Natural killer cell (primary cell): ENCODE results near the gene PRICKLE2. TPM values are rescaled to one million over a fixed set of nuclear protein-coding genes. Genes with fewer than 3 reads are reported as not detected.

Source experiments
- ATAC-seq, 3 donors: fragments of 150-1000 bp in 2 of 3; fragments of 200-7000 bp in 1 of 3; cut with Tn5 transposase; 1 replicate in 1 of 3; 2 replicates in 2 of 3; pipeline ENCODE4 v1.10.0; 2021; ENCODE audit warnings: mild to moderate bottlenecking in 2 of 3, moderate library complexity in 2 of 3
- DNase-seq, 2 donors: peaks; one replicate each; pipeline versions ENCODE4 v3.0.0 to v3.0.0-alpha.2; 2013 to 2021; ENCODE audit warnings: mixed read lengths in 1 of 2
- H3K27ac ChIP-seq: one replicate; pipeline ENCODE4 v1.5.1; 2013; ENCODE audit warnings: mild to moderate bottlenecking, low read length
- H3K27me3 ChIP-seq: one replicate; pipeline ENCODE4 v1.6.1; 2013; ENCODE audit warnings: low read length; ENCODE audit not compliant: control insufficient read depth, insufficient read depth
- H3K36me3 ChIP-seq: one replicate; pipeline ENCODE4 v1.6.1; 2013; ENCODE audit warnings: low read length; ENCODE audit not compliant: control insufficient read depth, insufficient read depth
- H3K4me1 ChIP-seq: one replicate; pipeline ENCODE4 v1.6.1; 2013; ENCODE audit warnings: low read length; ENCODE audit not compliant: control insufficient read depth, insufficient read depth
- H3K4me3 ChIP-seq: one replicate; pipeline ENCODE4 v1.5.1; 2013; ENCODE audit warnings: low read length
- H3K9me3 ChIP-seq: one replicate; pipeline ENCODE4 v1.6.1; 2013; ENCODE audit warnings: low read length; ENCODE audit not compliant: control insufficient read depth, insufficient read depth
- H3K27ac Mint-ChIP-seq, 2 donors: one replicate each; pipeline ENCODE4 v1.8.0; 2022; ENCODE audit warnings: mild to moderate bottlenecking in 2 of 2, mixed read lengths in 2 of 2, moderate library complexity in 1 of 2
- H3K27me3 Mint-ChIP-seq, 2 donors: one replicate each; pipeline ENCODE4 v1.8.0; 2022; ENCODE audit warnings: low read depth in 2 of 2, mixed read lengths in 2 of 2
- H3K36me3 Mint-ChIP-seq: one replicate; pipeline ENCODE4 v1.8.0; 2022; ENCODE audit warnings: mixed read lengths
- H3K4me1 Mint-ChIP-seq, 2 donors: one replicate each; pipeline ENCODE4 v1.8.0; 2022; ENCODE audit warnings: mixed read lengths in 2 of 2
- H3K4me3 Mint-ChIP-seq: one replicate; pipeline ENCODE4 v1.8.0; 2022; ENCODE audit warnings: mild to moderate bottlenecking, moderate library complexity, mixed read lengths
- H3K9me3 Mint-ChIP-seq, 2 donors: one replicate each; pipeline ENCODE4 v1.8.0; 2022; ENCODE audit warnings: mixed read lengths in 2 of 2
- WGBS: methylation state at CpG from one replicate; pipeline ENCODE4 v1.1.7; 2013; ENCODE audit warnings: missing lambda C conversion rate; ENCODE audit not compliant: insufficient coverage; 5-methylcytosine and 5-hydroxymethylcytosine counted together
- intact Hi-C: fragments of 100-400 bp; cut with micrococcal nuclease; formaldehyde crosslinking; loops from one replicate; pipeline ENCODE4 v1.14.2; 2022
- total RNA-seq, 4 donors: library from RNA; stranded (reverse); fragments of 120-200 nt in 1 of 4; gene quantifications; one replicate each; pipeline versions ENCODE4 v1.2.3 to v1.2.4, GENCODE V29; 2013 to 2022
- TF ChIP-seq, protein P1 (sequence below): fragments of 200-600 bp; IDR thresholded peaks from one replicate; pipeline ENCODE4 v1.8.0; 2022; ENCODE audit warnings: antibody characterized with exemption

The PRICKLE2 gene
- total RNA-seq, 3 donors from 2014 or later (not counting 1 experiment from before 2014, with no cell fraction given): 0.07 to 3.3 (median 1.8) TPM

DNA sequence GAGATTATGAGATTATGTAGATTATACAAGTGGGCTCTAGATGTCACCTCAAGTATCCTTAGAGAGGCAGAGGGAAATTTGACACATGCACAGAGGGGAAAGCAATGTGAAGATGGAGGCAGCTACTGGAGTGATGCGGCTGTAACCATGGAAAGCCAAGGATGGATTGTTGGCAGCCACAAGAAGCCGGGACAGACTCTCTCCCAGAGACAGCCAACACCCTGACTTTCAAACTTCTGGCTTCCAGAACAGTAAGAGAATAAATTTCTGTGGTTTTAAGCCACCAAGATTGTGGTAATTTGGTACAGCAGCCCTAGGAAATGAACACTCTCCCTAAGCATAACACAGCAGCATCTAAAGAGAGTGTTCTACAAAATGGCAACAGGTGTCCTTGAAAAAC lies 34.4 kb upstream of the PRICKLE2 start:
- Mint-ChIP-seq H3K27ac (no peak overlapping the region), H3K27me3 (peaks cover 0 to 3% of the 10 kb centered on the region in 2 donors), H3K36me3 (no peaks in the 10 kb centered on the region), H3K4me3 (no peak overlapping the region), H3K9me3 (peaks cover 5 to 11% of the 10 kb centered on the region in 2 donors), H3K4me1 (no peaks in the 10 kb centered on the region)
- TF ChIP-seq, protein P1, sequence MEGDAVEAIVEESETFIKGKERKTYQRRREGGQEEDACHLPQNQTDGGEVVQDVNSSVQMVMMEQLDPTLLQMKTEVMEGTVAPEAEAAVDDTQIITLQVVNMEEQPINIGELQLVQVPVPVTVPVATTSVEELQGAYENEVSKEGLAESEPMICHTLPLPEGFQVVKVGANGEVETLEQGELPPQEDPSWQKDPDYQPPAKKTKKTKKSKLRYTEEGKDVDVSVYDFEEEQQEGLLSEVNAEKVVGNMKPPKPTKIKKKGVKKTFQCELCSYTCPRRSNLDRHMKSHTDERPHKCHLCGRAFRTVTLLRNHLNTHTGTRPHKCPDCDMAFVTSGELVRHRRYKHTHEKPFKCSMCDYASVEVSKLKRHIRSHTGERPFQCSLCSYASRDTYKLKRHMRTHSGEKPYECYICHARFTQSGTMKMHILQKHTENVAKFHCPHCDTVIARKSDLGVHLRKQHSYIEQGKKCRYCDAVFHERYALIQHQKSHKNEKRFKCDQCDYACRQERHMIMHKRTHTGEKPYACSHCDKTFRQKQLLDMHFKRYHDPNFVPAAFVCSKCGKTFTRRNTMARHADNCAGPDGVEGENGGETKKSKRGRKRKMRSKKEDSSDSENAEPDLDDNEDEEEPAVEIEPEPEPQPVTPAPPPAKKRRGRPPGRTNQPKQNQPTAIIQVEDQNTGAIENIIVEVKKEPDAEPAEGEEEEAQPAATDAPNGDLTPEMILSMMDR: no peak
- ATAC-seq: no peak
- H3K4me1 ChIP-seq: no peaks in the 10 kb centered on the region
- intact Hi-C loops: no loop called here
- no peak for DNase-seq
- 100% methylated on average over 2 of the region's 2 CpGs for WGBS
- no peaks in the 10 kb centered on the region for H3K27me3 ChIP-seq
- H3K27ac ChIP-seq: no peak overlapping the region
- no peaks in the 10 kb centered on the region for H3K9me3 ChIP-seq
- no peak overlapping the region for H3K4me3 ChIP-seq
- no peaks in the 10 kb centered on the region for H3K36me3 ChIP-seq

DNA sequence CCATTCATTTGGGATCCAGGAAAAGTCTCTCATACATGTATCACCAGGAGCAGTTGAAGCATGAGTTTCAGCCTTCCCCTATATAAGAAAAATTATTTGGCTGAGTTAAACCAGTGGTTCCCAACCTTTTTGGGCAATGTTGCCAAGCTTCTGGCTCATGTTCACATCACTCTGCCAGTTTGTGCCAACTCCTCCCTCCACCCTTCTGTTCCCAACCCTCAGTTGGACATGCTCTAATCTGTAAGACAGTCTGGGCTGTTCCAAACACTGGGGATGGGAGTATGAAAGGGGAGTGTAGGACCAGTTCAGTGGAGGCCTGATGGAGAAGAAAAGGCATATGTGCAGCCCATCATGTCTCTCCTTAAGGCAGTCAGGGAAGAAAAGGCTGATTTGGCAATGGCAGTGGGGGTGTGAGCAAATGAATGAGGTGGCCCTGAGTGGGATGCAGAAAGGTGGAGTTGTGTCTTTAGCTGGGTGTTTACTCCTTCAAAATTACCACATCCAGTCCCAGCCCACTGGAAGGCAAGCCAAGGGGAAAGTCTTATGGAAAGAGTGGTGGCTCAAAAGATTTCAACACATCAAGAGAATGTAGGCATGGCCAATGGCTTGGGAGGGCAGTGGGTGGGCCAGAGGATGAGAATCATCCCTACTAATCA lies 32.0 kb upstream of the PRICKLE2 start:
- H3K9me3 ChIP-seq: no peaks in the 10 kb centered on the region
- no peak overlapping the region for H3K4me3 ChIP-seq
- H3K27ac Mint-ChIP-seq: no peak overlapping the region
- intact Hi-C loops: no loop called here
- H3K27me3 ChIP-seq: no peaks in the 10 kb centered on the region
- H3K4me1 Mint-ChIP-seq: no peaks in the 10 kb centered on the region
- H3K9me3 Mint-ChIP-seq: peaks cover 3 to 9% of the 10 kb centered on the region in 2 donors
- no peak for DNase-seq
- no peaks in the 10 kb centered on the region for H3K36me3 Mint-ChIP-seq
- no peak overlapping the region for H3K4me3 Mint-ChIP-seq
- TF ChIP-seq, protein P1: no peak
- no peaks in the 10 kb centered on the region for H3K4me1 ChIP-seq
- H3K27me3 Mint-ChIP-seq: no peaks in the 10 kb centered on the region
- no peaks in the 10 kb centered on the region for H3K36me3 ChIP-seq
- ATAC-seq: no peak
- H3K27ac ChIP-seq: no peak overlapping the region

DNA sequence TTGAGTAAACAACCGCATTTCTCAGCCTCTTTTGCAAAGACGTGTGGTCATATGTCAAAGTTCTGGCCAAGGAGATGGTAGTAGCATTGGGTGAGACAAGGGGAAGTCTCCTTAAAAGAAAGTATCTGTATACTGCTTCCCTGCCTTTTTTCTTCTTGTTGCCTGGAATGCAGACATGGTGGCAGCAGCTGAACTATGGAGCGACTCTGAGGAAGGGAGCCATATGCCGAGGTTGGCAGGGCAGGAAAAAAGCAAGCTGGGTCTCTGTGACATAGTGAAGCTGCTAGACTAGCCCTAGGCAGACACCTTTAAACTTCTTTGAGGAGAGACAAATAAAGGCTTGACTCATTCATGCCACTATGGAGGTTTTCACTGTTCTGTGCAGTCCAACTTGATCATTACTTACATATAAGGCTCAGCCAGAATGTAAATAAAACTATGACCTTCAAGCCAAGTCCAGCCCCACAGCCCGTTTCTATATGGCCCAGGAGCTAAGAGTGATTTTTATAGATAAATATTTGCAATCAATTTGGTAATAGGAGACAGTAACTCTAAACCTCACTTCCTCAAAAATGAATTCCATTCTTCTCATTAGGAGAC lies 30.6 kb upstream of the PRICKLE2 start:
- H3K36me3 ChIP-seq: no peaks in the 10 kb centered on the region
- H3K27ac Mint-ChIP-seq: no peak overlapping the region
- DNase-seq (no peak), ATAC-seq (no peak)
- no peaks in the 10 kb centered on the region for H3K9me3 ChIP-seq
- intact Hi-C loops: no loop called here
- WGBS: 86% methylated on average over 4 of the region's 5 CpGs
- peaks cover 3 to 7% of the 10 kb centered on the region in 2 donors for H3K9me3 Mint-ChIP-seq
- H3K4me3 ChIP-seq: no peak overlapping the region
- no peaks in the 10 kb centered on the region for H3K27me3 ChIP-seq
- TF ChIP-seq, protein P1: no peak
- no peaks in the 10 kb centered on the region for H3K4me1 ChIP-seq
- no peaks in the 10 kb centered on the region for H3K27me3 Mint-ChIP-seq
- H3K4me3 Mint-ChIP-seq: no peak overlapping the region
- no peak overlapping the region for H3K27ac ChIP-seq
- no peaks in the 10 kb centered on the region for H3K4me1 Mint-ChIP-seq
- no peaks in the 10 kb centered on the region for H3K36me3 Mint-ChIP-seq

- Mint-ChIP-seq H3K27me3 (no peaks in the 10 kb centered on the region), H3K27ac (no peak overlapping the region), H3K4me3 (no peak overlapping the region), H3K9me3 (peaks cover 3 to 7% of the 10 kb centered on the region in 2 donors), H3K36me3 (no peaks in the 10 kb centered on the region), H3K4me1 (no peaks in the 10 kb centered on the region)
- no peaks in the 10 kb centered on the region for H3K36me3 ChIP-seq
- DNase-seq (no peak), ATAC-seq (no peak)
- H3K9me3 ChIP-seq: no peaks in the 10 kb centered on the region
- TF ChIP-seq, protein P1: no peak
- WGBS: 86% methylated on average over 2 of the region's 2 CpGs
- no peaks in the 10 kb centered on the region for H3K4me1 ChIP-seq
- intact Hi-C loops: no loop called here
- no peak overlapping the region for H3K4me3 ChIP-seq
- no peaks in the 10 kb centered on the region for H3K27me3 ChIP-seq
- H3K27ac ChIP-seq: no peak overlapping the region
Measured at GRCh38 chr3:64254443-64254842, 29.2 kb upstream of the PRICKLE2 start.
